GM18498 (cell line): ENCODE data around the gene BCAP31.

Source experiments
- ATAC-seq: cut with Tn5 transposase; IDR thresholded peaks from one replicate; pipeline ENCODE4 v1.9.1; 2021; ENCODE audit warnings: mild to moderate bottlenecking, moderate library complexity; ENCODE audit not compliant: unreplicated experiment

BCAP31 gene

DNA sequence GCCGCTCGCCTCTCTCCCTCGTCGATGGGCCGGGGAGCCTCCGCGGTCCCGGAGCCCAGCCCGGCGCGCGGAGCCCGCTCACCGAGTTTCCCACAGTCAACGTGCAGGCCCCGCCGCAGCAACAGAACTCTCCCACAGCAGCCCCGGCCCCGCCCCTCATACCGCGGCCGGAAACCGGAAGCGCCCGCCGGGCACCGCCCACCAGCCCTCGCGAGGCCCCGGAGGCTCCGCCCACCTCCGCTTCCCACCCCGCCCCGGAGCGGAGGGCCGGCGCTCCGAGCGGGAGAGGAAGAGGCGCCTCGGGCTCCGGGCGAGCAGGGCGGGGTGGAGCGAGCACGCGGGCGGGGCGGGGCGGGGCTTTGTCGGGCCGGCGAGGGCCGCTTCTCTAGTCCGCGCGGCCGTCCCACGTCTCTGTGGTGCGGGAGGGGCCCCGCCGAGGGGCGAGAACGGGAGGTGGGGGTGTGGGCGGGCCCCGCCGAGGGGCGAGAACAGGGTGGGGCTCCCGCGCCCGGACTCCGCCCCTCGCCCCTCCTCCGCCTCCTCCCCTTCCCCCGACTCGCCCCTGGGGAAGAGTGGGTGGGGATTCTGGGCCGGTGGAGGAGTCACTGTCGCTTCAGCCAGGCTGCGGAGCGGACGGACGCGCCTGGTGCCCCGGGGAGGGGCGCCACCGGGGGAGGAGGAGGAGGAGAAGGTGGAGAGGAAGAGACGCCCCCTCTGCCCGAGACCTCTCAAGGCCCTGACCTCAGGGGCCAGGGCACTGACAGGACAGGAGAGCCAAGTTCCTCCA lies at the start of gene BCAP31, which contains the start of gene ABCD1:
Gene BCAP31, minus strand, starts transcription at position 136 of the 787 bp plus-strand sequence. CDS start 1,143 bp downstream, outside the sequence.
Gene ABCD1, plus strand, starts transcription at position 605 of the 787 bp plus-strand sequence. CDS start 411 bp downstream, outside the sequence.
- peak; percentile 68 for ATAC-seq

- ATAC-seq: no peak
These were observed 49.0 kb upstream of the BCAP31 start for GRCh38 chrX:153773218-153773611.

GRCh38 chrX:153772316-153773217 lies 48.4 kb upstream of the BCAP31 start:
- ATAC-seq: no peak

- no peak for ATAC-seq
These were observed 47.5 kb upstream of the BCAP31 start for GRCh38 chrX:153771415-153772315.

DNA sequence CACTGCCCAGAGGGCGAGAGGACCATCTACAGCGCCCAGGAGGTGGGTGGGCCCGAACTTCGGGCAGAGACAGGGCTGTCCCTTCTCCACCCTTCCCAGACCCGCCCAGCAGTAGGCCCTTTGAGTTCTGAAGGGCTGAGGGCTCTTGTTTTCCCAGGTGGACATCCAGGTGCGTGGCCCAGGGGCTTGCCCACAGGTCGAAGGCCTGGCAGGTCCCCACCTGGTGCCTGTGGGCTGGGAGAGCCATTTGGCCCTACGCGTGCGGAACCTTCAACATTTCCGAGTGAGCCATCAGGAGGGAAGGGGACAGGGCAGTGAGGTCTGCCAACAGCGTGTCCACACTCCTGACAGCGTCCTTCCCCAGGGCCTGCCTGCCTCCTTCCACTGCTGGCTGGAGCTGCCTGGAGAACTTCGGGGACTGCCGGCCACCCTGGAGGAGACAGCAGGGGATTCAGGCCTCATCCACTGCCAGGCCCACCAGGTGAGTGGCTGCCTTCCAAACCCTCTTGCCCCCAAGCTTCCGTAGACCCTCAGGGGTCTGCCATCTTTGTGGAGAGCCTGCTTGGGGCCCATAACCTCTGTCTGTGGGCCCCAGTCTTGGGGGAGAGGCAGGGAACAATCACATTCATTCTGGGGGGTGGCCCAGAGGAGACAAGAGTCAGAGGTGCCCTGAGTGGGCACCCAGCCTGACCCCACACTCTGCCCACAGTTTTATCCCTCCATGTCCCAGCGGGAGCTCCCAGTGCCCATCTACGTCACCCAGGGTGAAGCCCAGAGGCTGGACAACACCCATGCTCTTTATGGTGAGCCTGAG lies 46.6 kb upstream of the BCAP31 start:
- ATAC-seq: no peak

- no peak for ATAC-seq
These were observed 45.8 kb upstream of the BCAP31 start for GRCh38 chrX:153769865-153770600.

DNA sequence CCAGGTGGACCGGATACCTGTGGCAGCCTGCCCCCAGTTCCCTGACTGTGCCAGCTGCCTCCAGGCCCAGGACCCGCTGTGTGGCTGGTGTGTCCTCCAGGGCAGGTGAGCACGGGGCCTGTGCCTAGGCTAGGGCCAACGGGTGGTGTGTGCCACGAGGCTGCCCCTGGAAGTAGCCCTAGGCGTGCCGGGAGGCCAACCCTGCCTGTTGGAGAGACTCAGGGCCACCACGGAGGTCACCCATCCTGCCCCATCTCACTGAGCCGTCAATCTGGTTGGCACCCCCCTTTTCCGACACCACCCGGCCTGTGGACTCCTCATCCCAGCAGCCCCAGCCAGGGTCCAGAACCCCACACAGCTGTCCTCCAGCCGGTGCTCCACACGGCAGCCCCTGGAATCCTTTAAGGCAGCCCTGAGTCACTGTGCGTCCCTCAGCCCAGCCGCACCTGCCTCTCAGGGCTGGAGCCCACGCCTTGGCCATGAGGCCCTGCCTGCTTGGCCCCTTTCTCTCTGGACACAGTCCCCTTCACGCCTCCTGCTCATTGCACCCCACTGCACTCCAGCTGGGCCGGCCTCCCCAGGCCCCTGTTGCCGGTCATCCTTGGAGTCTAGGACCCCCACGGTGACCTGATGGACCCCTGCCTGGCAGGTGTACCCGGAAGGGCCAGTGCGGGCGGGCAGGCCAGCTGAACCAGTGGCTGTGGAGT lies 45.1 kb upstream of the BCAP31 start:
- ATAC-seq: no peak

DNA sequence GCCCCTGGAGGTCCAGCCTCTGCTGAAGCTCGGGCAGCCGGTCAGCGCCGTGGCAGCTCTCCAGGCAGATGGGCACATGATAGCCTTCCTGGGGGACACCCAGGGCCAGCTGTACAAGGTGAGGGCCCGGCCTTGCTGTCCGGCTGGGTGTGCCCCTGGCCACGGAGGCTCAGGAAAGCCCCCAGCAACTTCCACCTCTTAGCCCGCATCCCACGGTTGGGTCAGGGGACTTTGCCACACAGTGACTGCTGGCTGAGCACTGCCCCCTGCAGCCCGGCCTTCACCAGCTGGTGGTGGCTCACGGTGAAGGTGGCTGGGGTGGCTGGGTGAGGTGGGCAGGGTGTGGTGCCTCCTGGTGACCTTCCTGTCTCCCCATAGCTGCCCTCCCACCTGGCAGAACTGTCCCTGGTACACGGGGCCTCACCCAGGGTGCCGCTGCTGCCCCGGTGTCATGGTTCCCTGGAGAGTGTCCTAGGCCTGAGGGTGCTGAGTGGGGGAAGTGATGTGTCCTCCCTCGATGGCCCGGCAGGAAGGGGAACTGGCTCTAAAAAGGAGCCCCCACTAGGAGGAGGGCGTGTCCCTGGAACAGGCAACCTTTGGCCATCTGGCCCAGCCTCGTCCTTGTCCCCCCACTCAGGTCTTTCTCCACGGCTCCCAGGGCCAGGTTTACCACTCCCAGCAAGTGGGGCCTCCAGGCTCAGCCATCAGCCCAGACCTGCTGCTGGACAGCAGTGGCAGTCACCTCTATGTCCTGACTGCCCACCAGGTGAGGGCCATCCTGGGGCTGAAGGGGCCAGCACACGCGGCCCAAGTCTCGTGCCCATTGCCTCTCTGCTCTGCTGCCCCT lies 44.3 kb upstream of the BCAP31 start:
- ATAC-seq: no peak

- ATAC-seq: no peak
These were observed 43.5 kb upstream of the BCAP31 start for GRCh38 chrX:153767674-153768055.

GRCh38 chrX:153766871-153767673 lies 42.9 kb upstream of the BCAP31 start:
- ATAC-seq: no peak

- ATAC-seq: no peak
These were observed 42.1 kb upstream of the BCAP31 start for GRCh38 chrX:153766098-153766817.

GRCh38 chrX:153765138-153766079 lies 41.2 kb upstream of the BCAP31 start:
- no peak for ATAC-seq

GRCh38 chrX:153764786-153765137 lies 40.6 kb upstream of the BCAP31 start:
- ATAC-seq: no peak

GRCh38 chrX:153763989-153764755 lies 40.0 kb upstream of the BCAP31 start, which contains the start of gene PLXNB3:
Gene PLXNB3, plus strand, starts transcription at chrX:153764249. Its CDS starts 1,287 bp downstream, at chrX:153765536.
- ATAC-seq: no peak
